Kidney (tissue), 14 donors: Measurements from ENCODE around the gene SLC1A1. TPM values are rescaled to one million over a fixed set of nuclear protein-coding genes. Genes with fewer than 3 reads are reported as not detected.

ENCODE experiments used
- DNase-seq, 5 donors: peaks; one replicate each; pipeline ENCODE4 v3.0.0-alpha.2; 2013 to 2020
- FAIRE-seq: peaks from 2 replicates; lab custom pipeline; 2012; peaks lifted over from hg19 to GRCh38; lab: Jason Lieb, UNC
- H3K27ac ChIP-seq, 2 donors: one replicate each; pipeline ENCODE4 v1.7.0; 2013; ENCODE audit warnings: low read depth in 2 of 2, low read length in 2 of 2, inconsistent platforms in 1 of 2
- H3K27me3 ChIP-seq: one replicate; pipeline ENCODE4 v1.7.1; 2013; ENCODE audit warnings: low read length, inconsistent platforms; ENCODE audit not compliant: control insufficient read depth, insufficient read depth
- H3K36me3 ChIP-seq, 3 donors: one replicate each; pipeline versions ENCODE4 v1.7.0 to v1.7.1; 2013; ENCODE audit warnings: low read length in 3 of 3, control low read depth in 1 of 3, inconsistent platforms in 1 of 3; ENCODE audit not compliant: insufficient read depth in 3 of 3, control insufficient read depth in 2 of 3
- H3K4me1 ChIP-seq, 3 donors: one replicate each; pipeline versions ENCODE4 v1.7.0 to v1.7.1; 2013; ENCODE audit warnings: low read length in 3 of 3, inconsistent platforms in 1 of 3, low read depth in 1 of 3; ENCODE audit not compliant: control insufficient read depth in 2 of 3, insufficient read depth in 2 of 3
- H3K4me3 ChIP-seq, 3 donors: one replicate each; pipeline versions ENCODE4 v1.7.0 to v1.8.1; 2013; ENCODE audit warnings: low read length in 3 of 3, control low read depth in 1 of 3, inconsistent platforms in 1 of 3
- H3K9ac ChIP-seq, 3 donors: one replicate each; pipeline versions ENCODE4 v1.7.0 to v1.7.1; 2013; ENCODE audit warnings: low read length in 3 of 3, control low read depth in 1 of 3, inconsistent platforms in 1 of 3
- H3K9me3 ChIP-seq, 3 donors: one replicate each; pipeline versions ENCODE4 v1.7.0 to v1.7.1; 2013; ENCODE audit warnings: low read length in 3 of 3, control low read depth in 1 of 3, inconsistent platforms in 1 of 3; ENCODE audit not compliant: control insufficient read depth in 2 of 3, insufficient read depth in 1 of 3
- CTCF ChIP-seq: IDR thresholded peaks from 3 replicates; pipeline ENCODE4 v1.5.1; 2012; ENCODE audit warnings: mild to moderate bottlenecking, moderate library complexity, borderline replicate concordance; ENCODE audit not compliant: insufficient read depth; ENCODE audit errors: extremely low read depth
- intact Hi-C: fragments of 100-400 bp; cut with DNase I; formaldehyde crosslinking; loops from one replicate; pipeline ENCODE4 v1.11.1; 2022
- polyA plus RNA-seq: library from polyadenylated mRNA; stranded (reverse); fragments of 350-450 nt; fragmentation: Illumina TruSeq; extraction: RNeasy Lipid Tissue Mini Kit (QIAGEN cat#74804); gene quantifications from one replicate; pipeline ENCODE4 v1.2.3, GENCODE V29; 2014; ENCODE audit warnings: low read depth, low replicate concordance; ENCODE audit not compliant: insufficient read depth
- total RNA-seq: library from RNA; stranded (reverse); fragmentation: NEBNext Ultra II Directional; extraction: Animal tissue kit (Norgen Biotek cat#: 25700); gene quantifications from one replicate; pipeline ENCODE4 v1.2.1, GENCODE V29; 2021
- donor health status: control.
- donor health status: control.
- donor health status: control.
- donor health status: control.
- donor health status: control.
- donor health status: DM: yes; HTN: yes; CAD: no.
- donor health status: Normal renal cell carcinoma (clear cell type).

Gene SLC1A1
- total and polyA plus RNA-seq, 2 donors from 2014 or later: 19.0 to 19.6 TPM

- H3K4me3 ChIP-seq: no peak overlapping the region
- no peak for TF ChIP-seq CTCF
- DNase-seq (no peak), FAIRE-seq (no peak)
- no peaks in the 10 kb centered on the region for H3K27me3 ChIP-seq
- H3K4me1 ChIP-seq: no peaks in the 10 kb centered on the region
- intact Hi-C loops: no loop called here
- no peak overlapping the region for H3K27ac ChIP-seq
- peaks cover 0 to 40% (median 18%) of the 10 kb centered on the region in 3 donors for H3K36me3 ChIP-seq
- no peak overlapping the region for H3K9ac ChIP-seq
- H3K9me3 ChIP-seq: no peaks in the 10 kb centered on the region
These were observed 77.3 kb downstream of the SLC1A1 start for GRCh38 chr9:4567601-4568000.

- DNase-seq: no peak
- Histone ChIP-seq H3K27me3 (no peaks in the 10 kb centered on the region), H3K9me3 (no peaks in the 10 kb centered on the region), H3K27ac (no peak overlapping the region), H3K9ac (no peak overlapping the region), H3K36me3 (peaks cover 0 to 45% (median 20%) of the 10 kb centered on the region in 3 donors), H3K4me1 (no peaks in the 10 kb centered on the region), H3K4me3 (no peak overlapping the region)
- FAIRE-seq: no peak
- intact Hi-C loops: no loop called here
- TF ChIP-seq CTCF: no peak
These were observed 78.8 kb downstream of the SLC1A1 start for GRCh38 chr9:4569101-4569500.

GRCh38 chr9:4572184-4572826 lies 82.0 kb downstream of the SLC1A1 start:
- Histone ChIP-seq H3K9me3 (no peaks in the 10 kb centered on the region), H3K27me3 (no peaks in the 10 kb centered on the region), H3K4me3 (no peak overlapping the region), H3K9ac (no peak overlapping the region), H3K4me1 (no peaks in the 10 kb centered on the region), H3K27ac (no peak overlapping the region), H3K36me3 (peaks cover 0 to 46% (median 18%) of the 10 kb centered on the region in 3 donors)
- FAIRE-seq (no peak), DNase-seq (no peak)
- intact Hi-C loops: no loop called here
- no peak for TF ChIP-seq CTCF

- Histone ChIP-seq H3K9ac (no peak overlapping the region), H3K36me3 (peaks cover 0 to 43% (median 13%) of the 10 kb centered on the region in 3 donors), H3K4me3 (no peak overlapping the region), H3K27ac (no peak overlapping the region), H3K9me3 (no peaks in the 10 kb centered on the region), H3K4me1 (no peaks in the 10 kb centered on the region), H3K27me3 (no peaks in the 10 kb centered on the region)
- DNase-seq: no peak
- FAIRE-seq: no peak
- TF ChIP-seq CTCF: no peak
- intact Hi-C loops: no loop called here
These were observed 82.9 kb downstream of the SLC1A1 start for GRCh38 chr9:4573176-4573575.
